OCI-LY1 (cell line): ENCODE measurements around the gene SRP14.

Source experiments
- H2AFZ ChIP-seq: fragments of 200-600 bp; sonication (generic), shearing (Covaris generic); 2 replicates; pipeline ENCODE4 v1.6.0; 2014; ENCODE audit warnings: antibody characterized with exemption, mild to moderate bottlenecking, low read length
- H3F3A ChIP-seq: fragments of 200-600 bp; sonication (generic), shearing (Covaris generic); 2 replicates; pipeline ENCODE4 v1.6.0; 2014; ENCODE audit warnings: mild to moderate bottlenecking, antibody characterized with exemption, low read length, moderate library complexity; ENCODE audit not compliant: insufficient read depth
- H3K27ac ChIP-seq: fragments of 200-600 bp; sonication (generic); 2 replicates; pipeline ENCODE4 v1.5.1; 2014; ENCODE audit warnings: low read length, mixed run types, mild to moderate bottlenecking, low read depth; ENCODE audit not compliant: poor library complexity, severe bottlenecking
- H3K27me3 ChIP-seq: fragments of 200-600 bp; sonication (generic); 2 replicates; pipeline ENCODE4 v1.6.0; 2014; ENCODE audit warnings: antibody characterized with exemption, mild to moderate bottlenecking, low read length, moderate library complexity; ENCODE audit not compliant: insufficient read depth
- H3K36me3 ChIP-seq: fragments of 200-600 bp; sonication (generic); 2 replicates; pipeline ENCODE4 v1.6.1; 2014; ENCODE audit warnings: mild to moderate bottlenecking, antibody characterized with exemption, low read length, moderate library complexity, mixed read lengths; ENCODE audit not compliant: insufficient read depth
- H3K4me1 ChIP-seq: fragments of 200-600 bp; sonication (generic); 2 replicates; pipeline ENCODE4 v1.5.1; 2014; ENCODE audit warnings: mild to moderate bottlenecking, low read length, moderate library complexity; ENCODE audit not compliant: insufficient read depth, severe bottlenecking
- H3K4me2 ChIP-seq: fragments of 200-600 bp; sonication (generic), shearing (Covaris generic); 2 replicates; pipeline ENCODE4 v1.6.1; 2014; ENCODE audit warnings: low read length
- H3K4me3 ChIP-seq: fragments of 200-600 bp; sonication (generic); 2 replicates; pipeline ENCODE4 v1.5.1; 2014; ENCODE audit warnings: low read length, low read depth, mild to moderate bottlenecking, mixed read lengths; ENCODE audit not compliant: poor library complexity, severe bottlenecking
- H3K79me2 ChIP-seq: fragments of 200-600 bp; shearing (Covaris generic); 2 replicates; pipeline ENCODE4 v1.6.1; 2016; ENCODE audit warnings: mixed run types, low read length, mixed read lengths; ENCODE audit not compliant: insufficient read depth
- H3K9ac ChIP-seq: fragments of 200-600 bp; sonication (generic), shearing (Covaris generic); 2 replicates; pipeline ENCODE4 v1.6.1; 2014; ENCODE audit warnings: mild to moderate bottlenecking, low read length, mixed read lengths
- H3K9me2 ChIP-seq: fragments of 200-600 bp; sonication (generic), shearing (Covaris generic); 2 replicates; pipeline ENCODE4 v1.6.1; 2014; ENCODE audit warnings: low read depth, mild to moderate bottlenecking, low read length, mixed read lengths
- H3K9me3 ChIP-seq: fragments of 200-600 bp; shearing (Covaris generic); 2 replicates; pipeline ENCODE4 v1.6.1; 2014; ENCODE audit warnings: low read length, mixed read lengths
- H4K20me1 ChIP-seq: fragments of 200-600 bp; sonication (generic), shearing (Covaris generic); 2 replicates; pipeline ENCODE4 v1.6.0; 2016; ENCODE audit warnings: mild to moderate bottlenecking, low read length; ENCODE audit not compliant: insufficient read depth
- CTCF ChIP-seq: fragments of 200-600 bp; sonication (generic), shearing (Covaris generic); IDR thresholded peaks from 2 replicates; pipeline ENCODE4 v1.5.1; 2017; ENCODE audit warnings: mild to moderate bottlenecking, antibody characterized with exemption, low read length, moderate library complexity, mixed read lengths
- EZH2 ChIP-seq: fragments of 200-600 bp; sonication (generic), shearing (Covaris generic); IDR thresholded peaks from 2 replicates; pipeline ENCODE4 v1.8.0; 2017; ENCODE audit warnings: borderline replicate concordance, mixed run types, mild to moderate bottlenecking, antibody characterized with exemption, low read length, moderate library complexity, mixed read lengths

Gene SRP14

GRCh38 chr15:40054855-40055575 lies 16.0 kb upstream of the SRP14 start:
- Histone ChIP-seq H3K4me1 (peaks cover 64% of the 10 kb centered on the region), H3K9ac (peak overlapping the region; percentile 73), H3F3A (peaks cover 18% of the 10 kb centered on the region; the same call in 1 of the 2 replicates), H3K9me2 (no peaks in the 10 kb centered on the region), H3K4me3 (no peak overlapping the region), H3K36me3 (no peaks in the 10 kb centered on the region), H3K4me2 (peak overlapping the region; percentile 55), H3K27me3 (no peaks in the 10 kb centered on the region), H4K20me1 (no peaks in the 10 kb centered on the region), H3K9me3 (no peaks in the 10 kb centered on the region), H2AFZ (no peak overlapping the region), H3K27ac (peak overlapping the region; percentile 96), H3K79me2 (no peaks in the 10 kb centered on the region)
- TF ChIP-seq CTCF (no peak), EZH2 (no peak)

DNA sequence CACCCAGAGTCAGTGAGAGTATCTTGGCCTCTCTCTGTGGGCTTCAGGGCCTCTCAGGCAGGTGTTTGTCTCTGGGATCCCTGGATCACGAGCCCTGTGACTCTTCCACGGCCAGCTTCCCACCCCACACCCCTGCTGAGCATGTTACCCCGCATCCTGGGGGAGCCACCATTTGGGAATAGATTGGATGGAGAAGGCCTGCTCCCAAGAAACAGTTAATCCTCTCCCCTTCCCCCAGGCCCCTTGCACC lies 15.5 kb upstream of the SRP14 start:
- Histone ChIP-seq H3K4me3 (peak overlapping the region; percentile 18), H3K79me2 (no peaks in the 10 kb centered on the region), H3K9me2 (no peaks in the 10 kb centered on the region), H3K27ac (peak overlapping the region; percentile 96), H4K20me1 (no peaks in the 10 kb centered on the region), H3K36me3 (no peaks in the 10 kb centered on the region), H3K27me3 (no peaks in the 10 kb centered on the region), H2AFZ (no peak overlapping the region), H3K9me3 (no peaks in the 10 kb centered on the region), H3K4me2 (peak overlapping the region; percentile 55; the same call in 1 of the 2 replicates), H3F3A (peaks cover 18% of the 10 kb centered on the region; the same call in 1 of the 2 replicates), H3K4me1 (peaks cover 69% of the 10 kb centered on the region), H3K9ac (peak overlapping the region; percentile 73)
- TF ChIP-seq CTCF (no peak), EZH2 (no peak)

GRCh38 chr15:40053831-40054604 lies 15.0 kb upstream of the SRP14 start:
- Histone ChIP-seq H3K27me3 (no peaks in the 10 kb centered on the region), H3K4me3 (peak overlapping the region; percentile 18), H3K79me2 (no peaks in the 10 kb centered on the region), H4K20me1 (no peaks in the 10 kb centered on the region), H3K9ac (peak overlapping the region; percentile 73), H3K36me3 (no peaks in the 10 kb centered on the region), H2AFZ (no peak overlapping the region), H3F3A (peaks cover 18% of the 10 kb centered on the region; the same call in 1 of the 2 replicates), H3K9me2 (no peaks in the 10 kb centered on the region), H3K4me1 (peaks cover 74% of the 10 kb centered on the region), H3K27ac (peak overlapping the region; percentile 96), H3K9me3 (no peaks in the 10 kb centered on the region), H3K4me2 (peak overlapping the region; percentile 55)
- TF ChIP-seq EZH2 (no peak), CTCF (no peak)
